NCI-H1417 treated with DMSO at 0.1 percent for 48 hours (cell line): ENCODE results near the gene INPP5A.

Source experiments
- DNase-seq: peaks from one replicate; lab custom pipeline; 2025; lab: John Stamatoyannopoulos, UW

The INPP5A gene

DNA sequence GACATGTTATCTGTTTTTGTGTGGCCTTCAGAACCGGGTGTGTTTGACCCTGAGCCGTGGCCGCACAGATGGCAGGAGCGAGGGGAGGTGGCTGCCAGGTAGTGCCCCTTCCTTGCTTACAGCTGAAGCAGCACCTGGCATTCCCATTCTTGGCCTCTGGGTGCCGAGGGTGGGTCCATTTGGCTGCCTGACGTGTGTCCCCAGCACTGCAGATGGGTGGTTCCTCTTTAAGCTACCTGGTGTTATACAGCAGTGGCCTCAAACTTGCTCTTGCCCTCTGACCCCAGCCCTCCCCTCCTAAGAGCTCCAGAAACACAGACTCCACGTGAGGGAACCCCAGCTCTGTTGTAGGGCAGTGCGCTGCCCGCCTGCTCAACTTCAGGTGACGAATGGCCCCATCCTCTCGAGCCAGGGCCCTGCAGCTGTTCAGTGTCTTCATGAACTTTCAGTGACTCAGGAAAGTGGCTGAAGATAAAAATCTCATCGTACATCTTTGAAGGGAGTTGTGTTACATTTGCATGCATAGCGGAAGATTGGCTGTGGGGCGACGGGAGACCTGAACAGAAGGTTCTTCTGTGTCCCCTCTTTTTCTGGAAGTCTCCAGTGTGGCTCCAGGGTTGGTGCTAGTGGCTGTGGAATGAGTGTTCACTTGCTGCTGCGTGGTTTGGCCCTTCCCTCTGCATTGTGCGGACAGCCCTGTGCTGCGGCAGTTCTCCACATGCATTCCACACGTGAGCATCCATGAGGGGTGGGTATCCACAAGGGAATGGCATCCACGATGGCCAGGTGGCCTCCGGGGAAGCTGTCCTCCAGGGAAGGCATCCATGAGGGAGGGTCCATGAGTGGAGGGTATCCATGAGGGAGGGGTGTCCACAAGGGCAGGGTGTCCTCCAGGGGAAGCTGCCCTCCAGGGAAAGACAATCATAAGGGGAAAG, 91.6 kb downstream of the INPP5A start:
- no peak for DNase-seq

DNA sequence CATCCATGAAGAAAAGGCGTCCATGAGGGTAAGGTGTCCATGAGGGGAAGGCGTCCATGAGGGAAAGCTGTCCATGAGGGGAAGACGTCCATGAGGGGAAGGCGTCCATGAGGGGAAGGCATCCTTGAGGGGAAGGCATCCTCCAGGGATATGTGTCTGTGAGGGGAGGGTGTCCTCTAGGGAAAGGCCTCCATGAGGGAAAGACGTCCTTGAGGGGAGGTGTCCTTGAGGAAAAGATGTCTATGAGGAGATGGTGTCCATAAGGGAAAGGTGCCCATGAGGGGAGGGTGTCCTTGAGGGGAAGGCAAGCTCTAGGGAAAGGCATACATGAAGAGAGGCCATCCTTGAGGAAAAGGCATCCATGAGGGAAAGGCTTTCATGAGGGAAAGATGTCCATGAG, 92.6 kb downstream of the INPP5A start:
- DNase-seq: no peak

DNA sequence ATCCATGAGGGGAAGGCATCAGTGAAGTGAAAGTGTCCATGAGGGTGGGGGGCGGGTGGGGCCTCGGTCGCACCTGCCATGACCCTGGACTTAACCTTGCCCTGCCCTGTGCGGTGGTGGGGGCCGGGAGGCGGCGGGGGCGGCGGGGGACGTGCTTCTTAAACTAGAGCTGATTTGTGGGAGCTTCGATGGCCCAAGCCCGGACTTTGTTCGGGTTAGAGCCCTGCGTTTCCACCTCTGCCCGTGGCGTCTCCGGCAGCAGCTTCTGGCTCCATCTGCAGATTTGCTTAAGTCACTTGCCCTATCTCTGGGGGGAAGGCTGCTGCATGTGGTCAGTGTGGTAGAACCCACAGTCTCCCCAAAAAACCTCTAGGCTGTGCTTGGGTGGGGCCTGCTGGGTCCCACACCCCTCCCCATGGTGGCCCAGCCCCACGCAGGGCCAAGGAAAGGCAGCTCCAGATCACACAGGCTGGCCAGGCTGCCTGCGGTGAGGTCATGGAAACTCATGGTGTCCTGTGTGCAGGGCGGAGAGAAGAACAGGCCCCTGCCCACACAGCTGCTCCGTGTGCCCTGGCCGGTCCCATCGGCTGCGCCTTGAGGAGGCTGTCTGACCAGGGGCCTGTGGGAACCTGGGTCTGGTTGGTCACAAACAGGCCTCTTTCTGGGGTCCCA, 93.2 kb downstream of the INPP5A start:
- no peak for DNase-seq

DNA sequence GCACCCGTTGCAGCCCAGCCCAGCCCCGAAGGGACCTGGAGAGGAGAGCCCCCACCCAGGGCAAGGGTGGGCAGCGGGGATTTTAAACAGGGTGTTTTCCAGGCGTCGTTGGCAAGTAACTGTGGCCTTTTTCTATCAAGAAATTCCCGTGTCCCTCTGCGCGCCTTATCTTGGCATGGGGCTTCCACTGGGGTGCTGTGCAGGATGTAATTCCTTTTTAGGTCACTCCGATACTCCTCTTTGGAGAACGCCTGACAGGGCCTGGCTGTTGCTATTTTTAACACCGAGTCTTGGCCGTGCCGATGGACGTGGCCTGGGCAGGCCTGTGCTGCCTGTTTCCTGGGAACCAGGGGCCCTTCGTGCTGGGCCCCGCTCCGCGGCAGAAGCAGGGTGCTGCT, 93.8 kb downstream of the INPP5A start:
- DNase-seq: no peak

DNA sequence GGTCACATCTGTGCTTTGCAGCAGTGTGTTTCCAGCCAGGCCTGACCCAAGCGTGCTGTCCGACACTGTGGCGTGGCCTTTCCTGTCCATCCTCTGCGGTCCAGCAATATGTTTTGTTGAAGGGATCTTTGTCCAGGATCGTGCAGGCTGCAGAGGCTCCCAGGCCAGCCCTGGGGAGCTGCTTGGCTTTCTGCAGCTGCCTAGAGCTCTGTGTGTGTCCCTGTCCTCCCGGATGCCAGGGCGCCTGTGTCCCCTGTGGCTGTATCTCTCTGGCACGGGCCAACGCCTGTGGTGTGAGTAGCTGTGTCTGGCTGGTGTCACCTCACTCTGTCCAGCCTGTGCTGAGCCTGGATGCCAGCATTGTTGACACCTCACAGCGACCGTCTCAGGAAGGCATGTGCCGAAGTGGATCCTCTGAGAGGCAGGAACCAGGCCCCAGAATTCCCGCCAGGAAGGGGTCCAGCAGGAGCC, 94.5 kb downstream of the INPP5A start:
- no peak for DNase-seq

DNA sequence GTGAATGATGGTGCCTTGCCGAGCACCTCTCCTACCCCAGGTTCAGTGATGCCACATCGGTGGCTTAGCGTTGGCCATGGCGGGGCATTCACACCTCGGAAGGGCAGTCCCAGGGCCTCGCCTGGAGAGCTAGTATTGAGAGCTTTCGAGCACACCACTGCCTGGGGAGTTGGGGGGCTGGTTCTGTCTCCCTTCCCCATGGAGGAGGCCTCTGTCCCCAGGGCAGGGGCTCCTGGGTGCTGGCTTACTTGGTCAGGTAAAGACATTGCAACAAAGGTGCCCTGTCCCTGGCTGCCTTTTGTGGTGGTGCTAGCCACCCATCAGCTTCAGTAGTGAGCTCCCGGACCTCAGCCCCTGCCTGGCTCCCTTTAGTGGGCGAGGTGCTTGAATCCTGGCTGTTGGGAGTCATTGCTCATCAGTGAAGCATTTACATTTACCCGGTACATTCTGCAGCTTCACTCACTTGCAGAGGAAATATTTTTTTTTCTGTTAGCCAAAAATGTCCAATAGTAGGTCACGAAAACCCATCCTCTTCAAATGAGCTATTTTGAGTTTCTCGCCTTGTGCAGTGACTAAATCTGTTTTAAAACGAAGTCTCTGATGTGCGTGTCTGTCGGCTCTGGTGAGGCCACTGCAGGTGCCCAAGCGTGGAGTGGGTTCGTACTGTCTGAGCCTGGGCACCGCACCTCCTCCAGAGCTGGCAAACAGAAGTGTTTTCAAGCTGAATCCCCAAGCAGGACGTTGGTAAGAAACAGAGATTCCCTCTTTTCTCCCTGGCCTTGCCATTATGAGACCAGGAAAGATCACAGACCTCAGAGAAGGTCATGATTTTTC, 95.5 kb downstream of the INPP5A start:
- DNase-seq: no peak

DNA sequence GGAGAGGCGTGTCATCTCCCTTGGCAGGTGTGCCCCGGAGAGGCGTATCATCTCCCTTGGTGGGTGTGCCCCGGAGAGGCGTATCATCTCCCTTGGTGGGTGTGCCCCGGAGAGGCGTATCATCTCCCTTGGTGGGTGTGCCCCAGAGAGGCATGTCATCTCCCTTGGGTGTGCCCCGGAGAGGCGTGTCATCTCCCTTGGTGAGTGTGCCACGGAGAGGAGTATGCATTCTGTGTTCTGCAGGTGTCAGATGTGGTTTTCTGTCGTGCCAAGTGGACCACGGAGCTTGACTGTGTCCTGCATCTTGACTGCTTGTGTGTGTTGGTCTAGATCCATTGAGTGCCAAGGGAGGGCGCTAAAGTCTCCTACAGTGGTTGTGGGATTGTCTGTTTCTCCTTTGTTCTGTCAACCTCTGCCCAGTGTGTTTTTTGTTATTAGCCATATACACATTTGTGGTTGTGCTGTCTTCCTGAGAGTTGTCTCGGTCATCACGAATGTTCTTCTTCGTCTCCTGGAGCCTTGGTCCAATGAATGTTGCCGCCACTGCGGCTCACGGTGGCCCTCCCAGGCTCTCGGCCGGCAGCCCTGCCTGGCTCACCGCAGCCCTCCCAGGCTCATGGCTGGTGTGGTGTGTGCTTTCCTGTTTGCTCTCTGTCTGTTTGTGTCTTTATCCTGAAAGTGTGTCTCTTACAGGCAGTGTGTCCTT, 96.8 kb downstream of the INPP5A start:
- DNase-seq: no peak

DNA sequence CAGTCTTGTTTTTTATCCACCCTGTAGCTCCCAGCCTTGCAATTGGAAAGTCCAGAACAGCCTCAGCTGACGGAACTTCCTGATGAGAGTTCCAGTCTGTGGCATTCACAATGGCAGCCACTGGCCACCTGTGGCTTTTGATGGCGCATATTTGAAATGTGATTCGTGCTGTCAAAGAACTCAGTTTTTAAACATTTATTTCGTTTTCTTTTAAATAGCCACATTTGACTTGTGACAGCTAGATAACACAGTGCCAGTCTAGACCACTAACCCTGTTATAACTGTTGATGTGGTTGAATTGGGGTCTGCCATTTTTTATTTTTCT, 97.3 kb downstream of the INPP5A start:
- no peak for DNase-seq

DNA sequence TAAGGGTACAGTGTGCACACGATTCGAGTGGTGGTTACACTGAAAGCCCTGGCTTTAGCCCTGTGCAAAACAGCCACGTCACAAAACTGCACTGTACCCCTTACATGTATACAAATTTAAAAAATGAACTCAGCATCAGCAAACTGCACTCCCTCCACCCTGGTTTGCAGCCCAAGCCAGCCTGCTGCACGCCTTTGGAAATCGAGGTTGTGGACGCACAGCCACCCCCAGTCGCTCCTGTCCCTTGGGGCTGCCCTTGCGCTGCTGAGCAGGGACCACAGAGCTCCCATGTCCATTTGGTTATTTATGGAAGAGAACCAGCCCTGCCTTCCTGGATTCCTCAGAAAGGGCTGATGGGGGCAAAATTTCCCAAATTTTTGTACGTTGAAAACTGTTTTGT, 98.8 kb downstream of the INPP5A start:
- no peak for DNase-seq

DNA sequence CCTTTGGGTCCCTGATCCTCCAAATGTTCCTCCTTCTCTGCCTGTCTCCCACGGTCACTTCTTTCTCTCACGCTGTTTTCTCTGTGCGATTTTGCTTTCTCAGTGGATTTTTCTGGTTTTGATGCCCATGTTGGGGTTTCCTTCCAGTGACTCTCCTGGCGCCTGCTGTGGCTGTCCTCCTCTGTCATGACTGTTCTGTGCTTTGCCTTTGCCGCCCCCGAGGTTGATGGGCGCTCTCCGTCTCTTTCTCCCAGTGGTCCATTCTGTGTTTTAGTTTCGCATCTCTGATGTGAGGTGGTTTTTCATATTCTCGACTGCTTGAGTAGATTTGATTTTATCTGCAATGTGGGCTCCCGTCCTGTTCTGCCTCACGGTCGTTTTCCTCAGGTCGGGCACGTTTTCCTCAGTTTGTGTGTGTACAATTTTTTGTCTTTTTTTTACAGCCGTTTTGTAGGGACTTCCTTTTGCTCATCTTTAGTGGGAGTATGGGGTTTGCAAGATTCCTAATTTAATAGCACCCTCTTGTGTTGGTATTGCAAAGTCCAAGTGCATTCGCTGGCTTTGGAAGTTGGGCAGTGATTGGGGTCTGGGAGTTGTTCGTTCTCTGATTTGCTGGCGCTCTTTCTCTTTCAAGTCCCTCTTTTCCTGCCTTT, 100.0 kb downstream of the INPP5A start:
- DNase-seq: no peak

DNA sequence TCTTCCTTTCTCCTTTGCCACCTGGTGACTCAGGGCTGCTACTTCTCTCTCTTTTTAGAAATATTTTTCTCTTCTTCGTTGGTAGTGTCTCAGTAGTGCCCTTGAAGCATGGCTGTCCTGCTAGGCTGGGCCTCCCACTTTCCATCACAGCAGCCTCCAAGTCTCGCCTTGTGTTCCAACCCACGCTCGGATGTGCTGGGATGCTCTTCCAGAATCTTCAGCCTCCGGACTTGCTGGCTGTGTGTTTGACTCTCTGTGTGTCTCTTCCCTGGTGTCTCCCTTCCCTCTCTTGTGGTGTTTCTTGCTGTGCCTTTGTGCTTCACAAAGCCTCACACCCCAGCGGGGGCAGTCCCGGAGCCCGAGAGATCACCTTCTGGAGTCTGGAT, 100.5 kb downstream of the INPP5A start:
- DNase-seq: no peak

DNA sequence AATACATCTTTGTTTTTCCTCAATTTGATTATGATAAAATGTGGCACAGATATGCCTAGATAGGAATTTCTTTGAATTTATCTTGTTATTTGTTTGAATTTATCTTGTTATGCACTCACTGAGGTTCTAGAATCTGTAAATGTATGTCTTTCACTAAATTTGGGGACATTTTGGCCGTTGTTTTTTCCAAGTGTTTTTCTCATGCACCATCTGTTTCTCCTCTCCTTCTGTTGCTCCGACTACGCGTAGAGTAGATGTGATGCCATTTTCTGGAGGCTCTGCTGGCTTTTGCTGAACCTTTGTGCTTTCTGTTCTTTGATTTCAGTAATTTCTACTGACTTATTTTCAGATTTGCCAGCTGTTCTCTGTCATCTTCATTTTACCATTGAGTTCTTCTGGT, 101.9 kb downstream of the INPP5A start:
- no peak for DNase-seq

DNA sequence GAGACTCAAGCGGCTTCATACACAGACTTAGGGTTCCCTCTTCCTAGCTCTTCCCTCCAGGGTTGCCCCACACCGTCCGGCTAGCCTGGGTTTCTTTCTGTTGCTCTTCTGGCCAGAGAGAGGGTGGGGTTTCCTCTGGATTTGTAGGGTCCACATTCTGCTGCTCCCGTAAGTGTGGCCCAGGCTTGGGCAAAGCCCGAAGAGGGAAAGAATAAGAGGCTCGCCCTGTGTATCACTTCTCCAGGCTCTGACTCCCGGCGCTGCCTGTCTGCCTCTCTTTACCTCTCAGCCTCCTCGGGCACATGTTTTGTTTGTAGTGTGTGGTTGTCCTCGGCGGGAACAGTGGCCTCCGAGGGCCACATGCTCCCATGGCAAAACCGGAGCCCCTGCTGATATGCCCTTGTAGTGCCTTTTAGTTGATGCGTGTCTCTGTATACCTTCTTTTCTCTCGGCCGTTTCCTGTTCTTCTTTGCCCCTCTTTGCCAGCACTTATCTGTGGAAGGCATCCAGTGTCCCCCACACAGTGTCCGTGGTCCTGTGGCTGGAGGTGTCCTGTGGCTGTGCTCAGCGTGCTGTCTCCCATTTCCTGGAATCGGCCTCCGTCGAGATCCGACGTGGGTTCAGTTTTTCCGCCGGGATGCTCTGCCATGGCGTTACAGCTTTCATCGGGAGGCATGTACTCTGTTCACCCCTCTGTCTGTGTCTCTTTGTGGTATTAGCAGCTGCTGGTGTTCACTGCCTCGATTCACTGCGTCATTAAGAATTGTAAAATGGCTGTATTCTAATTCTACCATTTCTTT, 102.9 kb downstream of the INPP5A start:
- DNase-seq: no peak

DNA sequence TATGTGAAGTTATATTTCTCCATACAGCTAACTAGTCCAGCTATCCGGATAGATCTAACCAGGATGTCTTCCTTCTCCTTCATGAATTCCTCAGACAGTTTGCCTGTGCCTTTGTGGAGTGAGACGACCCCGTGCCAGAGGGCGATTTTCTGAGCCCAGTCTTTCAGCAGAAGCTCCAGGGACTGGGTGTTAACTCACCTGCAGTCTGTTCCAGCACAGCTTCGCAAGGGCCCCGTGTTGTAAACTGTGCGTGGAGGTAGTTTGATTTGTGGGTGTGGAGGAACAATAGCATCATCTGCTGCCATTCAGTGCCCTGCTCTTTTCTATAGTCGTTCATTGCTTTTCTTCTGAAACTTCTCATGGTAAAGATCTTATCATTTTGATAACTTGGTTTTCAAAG, 103.8 kb downstream of the INPP5A start:
- DNase-seq: no peak

DNA sequence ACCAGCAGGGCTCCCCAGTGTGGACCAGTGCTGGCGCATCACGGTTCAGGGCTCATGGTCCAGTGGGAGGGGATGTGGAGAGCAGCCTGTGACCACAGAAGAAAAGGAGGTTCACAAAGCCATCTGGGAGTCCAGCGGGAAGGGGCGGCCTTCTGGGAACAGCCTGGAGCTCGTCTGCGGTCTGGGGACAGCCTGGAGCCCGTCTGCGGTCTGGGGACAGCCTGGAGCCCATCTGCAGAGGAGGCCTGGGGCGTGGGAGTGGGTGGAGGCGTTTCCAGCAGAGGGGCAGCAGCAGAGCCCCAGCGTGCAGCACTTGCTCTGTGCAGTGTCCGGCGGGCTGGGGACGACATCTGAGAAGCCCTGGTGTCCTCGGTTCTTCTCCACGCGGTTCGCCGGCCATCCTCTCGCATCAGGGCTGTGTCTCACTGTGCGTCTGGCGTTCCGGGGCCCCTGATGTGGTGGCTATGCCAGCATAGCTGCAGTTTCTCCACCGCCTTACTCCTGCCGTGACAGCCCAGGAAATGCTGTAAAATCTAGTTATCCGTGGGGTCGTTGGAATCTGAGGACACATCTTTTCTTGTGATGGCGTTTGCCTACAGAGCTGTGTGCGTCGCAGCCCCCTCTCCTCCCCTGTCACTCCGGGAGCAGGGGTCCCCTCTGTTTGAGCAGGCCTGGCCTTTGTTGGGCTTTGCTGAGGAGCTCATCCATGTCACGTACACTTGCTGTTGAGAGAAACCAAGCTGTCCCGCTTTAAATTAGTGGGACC, 104.6 kb downstream of the INPP5A start:
- no peak for DNase-seq

DNA sequence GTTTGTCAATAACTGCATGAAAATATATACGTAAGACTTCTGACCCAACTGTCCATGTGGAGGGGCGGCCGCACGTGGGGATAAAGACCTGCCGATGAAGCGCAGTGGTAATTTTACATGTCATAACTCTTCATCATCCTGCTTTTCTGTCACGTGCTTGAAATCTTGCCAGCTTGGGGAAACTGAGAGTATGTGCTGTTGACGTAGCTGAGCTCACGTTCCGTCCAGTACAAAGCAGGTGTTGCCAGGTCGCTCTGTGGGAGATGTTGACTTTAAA, 105.1 kb downstream of the INPP5A start:
- DNase-seq: peak; percentile 56

DNA sequence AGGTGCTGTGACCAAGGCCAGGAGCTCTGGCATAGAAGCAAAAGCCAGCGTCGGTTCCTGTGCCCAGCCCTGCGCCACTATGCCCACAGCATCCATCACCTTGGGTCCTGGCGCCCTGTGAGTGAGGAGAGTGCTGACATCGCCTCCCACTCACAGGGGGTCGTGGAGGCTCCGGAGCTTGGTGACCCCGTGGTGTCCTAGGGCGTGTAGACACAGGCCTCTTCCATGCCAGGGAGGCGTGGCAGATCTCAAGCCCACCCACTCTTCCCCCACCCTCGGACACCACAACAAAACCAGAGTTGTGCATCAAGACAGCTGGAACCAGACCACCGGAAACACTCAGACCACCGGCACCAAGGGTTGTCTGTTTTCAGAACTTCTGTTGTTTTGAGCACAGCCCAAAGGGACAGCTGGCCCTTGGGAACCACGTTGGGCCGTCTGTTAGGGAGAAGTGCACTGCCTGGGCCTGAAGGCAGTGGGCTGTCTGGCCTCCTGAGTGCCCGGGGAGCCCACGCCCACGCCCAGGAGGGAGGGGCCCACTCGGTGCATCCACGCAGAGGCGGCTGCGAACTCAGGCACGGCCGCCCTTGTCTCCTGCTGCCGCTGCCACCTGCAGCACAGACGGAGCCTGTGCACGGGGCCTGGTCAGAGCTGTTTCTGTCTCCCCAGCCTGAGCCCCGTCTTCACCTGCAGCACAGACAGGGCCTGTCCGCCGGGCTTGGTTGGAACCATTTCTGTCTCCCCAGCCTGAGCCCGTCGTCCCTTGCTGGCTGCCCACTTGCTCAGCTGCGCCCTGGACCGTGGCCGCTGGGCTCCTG, 106.3 kb downstream of the INPP5A start:
- DNase-seq: no peak

DNA sequence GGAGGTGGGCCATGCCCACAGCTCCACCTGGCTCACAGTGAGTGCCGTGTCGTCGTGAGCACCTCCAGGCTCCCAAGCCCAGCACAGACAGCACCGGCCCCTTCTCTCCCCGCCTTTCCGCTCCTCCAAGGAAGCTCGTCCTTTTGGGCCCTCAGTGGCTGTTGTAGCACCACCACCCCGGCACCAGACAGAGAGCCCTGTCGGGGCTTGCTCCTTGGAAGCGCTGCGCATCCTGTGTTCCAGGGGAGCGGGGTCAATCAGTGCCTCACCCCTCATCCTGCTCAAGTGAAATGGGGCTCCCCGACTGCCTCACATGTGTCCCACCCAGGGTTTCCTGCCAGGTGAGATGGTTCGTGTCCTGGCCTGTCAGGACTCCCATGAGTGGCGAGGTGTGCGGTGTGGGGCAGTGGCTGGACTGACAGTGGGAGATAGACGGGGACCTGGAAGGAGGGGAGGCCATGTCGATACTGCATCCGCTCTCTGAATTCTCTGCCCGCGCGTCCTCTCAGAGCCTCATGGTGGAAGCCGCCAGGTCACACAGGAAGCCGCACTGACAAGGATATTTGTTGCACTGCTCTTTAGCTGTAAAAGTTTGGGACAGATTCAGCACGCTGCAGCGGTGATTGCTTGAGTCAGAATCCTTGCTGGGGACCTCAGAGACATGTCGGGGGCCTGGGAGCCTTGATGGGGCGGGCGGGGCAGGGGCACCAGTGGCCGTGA, 107.1 kb downstream of the INPP5A start:
- DNase-seq: no peak

DNA sequence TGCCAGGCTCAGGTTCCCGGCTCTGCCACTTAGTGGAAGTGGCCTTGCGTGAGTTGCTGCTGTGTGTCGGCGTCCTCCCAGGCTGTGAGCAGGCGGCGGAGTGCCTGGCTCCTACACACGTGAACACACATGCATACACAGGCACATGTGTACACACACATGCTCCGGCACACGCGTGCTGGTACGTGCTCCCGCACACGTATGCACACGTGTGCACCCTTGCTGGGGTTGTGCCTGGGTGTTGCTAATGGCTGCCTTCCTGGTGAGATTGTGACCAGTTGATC, 107.6 kb downstream of the INPP5A start:
- DNase-seq: no peak
